GM23338 (cell line): Measurements from ENCODE around the gene C5orf47. TPM values are rescaled to one million over a fixed set of nuclear protein-coding genes. Genes with fewer than 3 reads are reported as not detected.

Experiments
- ATAC-seq: fragments of 200-7000 bp; cut with Tn5 transposase; 3 replicates; pipeline ENCODE4 v1.9.1; 2020
- DNase-seq: peaks from one replicate; pipeline ENCODE4 v3.0.0-alpha.2; 2015; ENCODE audit warnings: low spot score
- H2AFZ ChIP-seq: fragments of 200-600 bp; sonication (generic); 2 replicates; pipeline ENCODE4 v1.8.0; 2016; ENCODE audit warnings: antibody characterized with exemption, mild to moderate bottlenecking, moderate library complexity
- H3F3A ChIP-seq: fragments of 200-600 bp; sonication (generic); replicated peaks from 2 replicates; pipeline ENCODE4 v1.8.0; 2017; ENCODE audit warnings: antibody characterized with exemption, mixed run types, low read depth
- H3K27ac ChIP-seq: fragments of 200-600 bp; sonication (generic); 2 replicates; pipeline ENCODE4 v1.6.1; 2016; ENCODE audit warnings: low read depth
- H3K27me3 ChIP-seq: fragments of 200-600 bp; sonication (generic); 2 replicates; pipeline ENCODE4 v1.8.0; 2016; ENCODE audit warnings: mild to moderate bottlenecking, mixed run types, moderate library complexity; ENCODE audit not compliant: insufficient read depth
- H3K36me3 ChIP-seq: fragments of 200-600 bp; sonication (generic); 2 replicates; pipeline ENCODE4 v1.8.0; 2016; ENCODE audit warnings: mild to moderate bottlenecking; ENCODE audit not compliant: insufficient read depth
- H3K4me1 ChIP-seq: fragments of 200-600 bp; sonication (generic); 2 replicates; pipeline ENCODE4 v1.8.0; 2016; ENCODE audit warnings: mild to moderate bottlenecking, moderate library complexity; ENCODE audit not compliant: insufficient read depth
- H3K4me2 ChIP-seq: fragments of 200-600 bp; sonication (generic); 2 replicates; pipeline ENCODE4 v1.7.1; 2017; ENCODE audit warnings: mixed run types
- H3K4me3 ChIP-seq: fragments of 200-600 bp; sonication (generic); 2 replicates; pipeline ENCODE4 v1.6.1; 2016; ENCODE audit warnings: mixed run types
- H3K79me2 ChIP-seq: fragments of 200-600 bp; sonication (generic); replicated peaks from 2 replicates; pipeline ENCODE4 v1.8.0; 2017; ENCODE audit warnings: mild to moderate bottlenecking; ENCODE audit not compliant: insufficient read depth
- H3K9me2 ChIP-seq: fragments of 200-600 bp; sonication (generic); 2 replicates; pipeline ENCODE4 v1.8.0; 2017; ENCODE audit not compliant: insufficient read depth
- H4K20me1 ChIP-seq: fragments of 200-600 bp; sonication (generic); replicated peaks from 2 replicates; pipeline ENCODE4 v1.8.0; 2017; ENCODE audit warnings: mild to moderate bottlenecking; ENCODE audit not compliant: insufficient read depth
- H3K27ac Mint-ChIP-seq: 2 replicates; pipeline ENCODE4 v1.8.0; 2020; ENCODE audit warnings: inconsistent platforms, mild to moderate bottlenecking, moderate library complexity, mixed read lengths
- H3K27me3 Mint-ChIP-seq: 3 replicates; pipeline ENCODE4 v1.8.0; 2022; ENCODE audit warnings: low read depth, mild to moderate bottlenecking, moderate library complexity, mixed read lengths, inconsistent platforms; ENCODE audit not compliant: insufficient read depth, poor library complexity
- H3K36me3 Mint-ChIP-seq: 3 replicates; pipeline ENCODE4 v1.8.0; 2021; ENCODE audit warnings: low read depth, mild to moderate bottlenecking, inconsistent platforms, moderate library complexity, mixed read lengths
- H3K4me1 Mint-ChIP-seq: 3 replicates; pipeline ENCODE4 v1.8.0; 2020; ENCODE audit warnings: mild to moderate bottlenecking, inconsistent platforms, mixed read lengths
- H3K4me3 Mint-ChIP-seq: 3 replicates; pipeline ENCODE4 v1.8.0; 2021; ENCODE audit warnings: moderate library complexity, mild to moderate bottlenecking, inconsistent platforms, mixed read lengths
- H3K9me3 Mint-ChIP-seq: 3 replicates; pipeline ENCODE4 v1.8.0; 2020; ENCODE audit warnings: moderate library complexity, mild to moderate bottlenecking, inconsistent platforms, mixed read lengths
- CREB1 ChIP-seq: fragments of 250-450 bp; sonication (Bioruptor Pico); IDR thresholded peaks from 2 replicates; pipeline ENCODE4 v1.5.0; 2020; ENCODE audit warnings: low read depth, mild to moderate bottlenecking, moderate library complexity
- EZH2 ChIP-seq: fragments of 200-600 bp; sonication (generic); IDR thresholded peaks from one replicate; pipeline ENCODE4 v1.8.0; 2017; ENCODE audit warnings: antibody characterized with exemption, mild to moderate bottlenecking, low read depth; ENCODE audit not compliant: unreplicated experiment
- JUNB ChIP-seq: IDR thresholded peaks from one replicate; pipeline ENCODE4 v1.6.1; 2016; ENCODE audit warnings: antibody characterized with exemption; ENCODE audit not compliant: unreplicated experiment
- NANOG ChIP-seq: IDR thresholded peaks from 2 replicates; pipeline ENCODE4 v1.6.1; 2016; ENCODE audit warnings: antibody characterized with exemption, borderline replicate concordance
- STAT1 ChIP-seq: IDR thresholded peaks from one replicate; pipeline ENCODE4 v1.6.1; 2016; ENCODE audit warnings: antibody characterized with exemption; ENCODE audit not compliant: unreplicated experiment
- ZNF114 ChIP-seq: fragments of 250-450 bp; sonication (Bioruptor Pico); IDR thresholded peaks from 2 replicates; pipeline ENCODE4 v1.5.0; 2020; ENCODE audit warnings: mild to moderate bottlenecking, moderate library complexity
- ZNF331 ChIP-seq: fragments of 250-450 bp; sonication (Bioruptor Pico); IDR thresholded peaks from 2 replicates; pipeline ENCODE4 v1.5.0; 2020; ENCODE audit warnings: low read depth, mild to moderate bottlenecking, moderate library complexity
- polyA plus RNA-seq: library from polyadenylated mRNA; unstranded; fragments of >200 nt; fragmentation: Nextera tagmentation; extraction: Ambion mirVana; gene quantifications from 2 replicates; pipeline ENCODE4 v1.2.1, GENCODE V29; 2016
- total RNA-seq: library from RNA; depleted of rRNA; stranded (reverse); fragments of >200 nt; shearing (Covaris generic); gene quantifications from 2 replicates; pipeline ENCODE4 v1.2.3, GENCODE V29; 2014
- TF ChIP-seq, protein P1 (sequence below): fragments of 250-450 bp; sonication (Bioruptor Pico); IDR thresholded peaks from 2 replicates; pipeline ENCODE4 v1.5.0; 2020; ENCODE audit warnings: mild to moderate bottlenecking, moderate library complexity
- TF ChIP-seq, protein P2 (sequence below): IDR thresholded peaks from 2 replicates; pipeline ENCODE4 v1.6.1; 2016; ENCODE audit warnings: antibody characterized with exemption
- TF ChIP-seq, protein P3 (sequence below), 2 experiments: fragments of 200-600 bp in 1 of 2; sonication (generic) in 1 of 2; conservative IDR thresholded peaks; 2 replicates each; pipeline versions ENCODE4 v1.5.1 to v1.6.1; 2016 to 2017; ENCODE audit warnings: antibody characterized with exemption in 2 of 2, low read depth in 2 of 2, mild to moderate bottlenecking in 2 of 2, moderate library complexity in 1 of 2

C5orf47 gene
- total and polyA plus RNA-seq, 2 experiments from 2014 or later: 0.63 to 1.1 TPM

DNA sequence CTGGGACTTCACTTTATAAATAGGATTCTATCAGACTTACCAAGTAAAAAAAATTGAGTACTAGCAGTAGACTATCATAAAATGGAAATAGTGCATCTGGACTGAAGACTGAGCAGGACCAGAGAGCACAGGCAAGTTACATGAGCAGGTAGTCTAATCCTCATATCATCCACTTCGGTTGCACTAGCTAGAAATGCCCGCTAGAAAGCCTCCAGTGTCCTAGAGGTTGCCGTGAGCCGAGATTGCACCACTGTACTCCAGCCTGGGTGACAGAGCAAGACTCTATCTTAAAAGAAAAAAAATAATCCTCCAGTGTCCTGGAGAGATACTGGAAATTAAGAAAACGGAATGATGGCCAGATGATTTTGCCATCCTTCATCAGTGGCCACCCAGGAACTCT, 20.0 kb downstream of the C5orf47 start:
- ATAC-seq (no peak), DNase-seq (no peak)
- Histone ChIP-seq H2AFZ (no peak overlapping the region), H3K79me2 (no peaks in the 10 kb centered on the region), H3K4me3 (no peak overlapping the region), H3K4me1 (no peaks in the 10 kb centered on the region), H3K36me3 (no peaks in the 10 kb centered on the region), H3K27me3 (no peaks in the 10 kb centered on the region), H3K27ac (no peak overlapping the region), H3K9me2 (no peaks in the 10 kb centered on the region), H4K20me1 (no peaks in the 10 kb centered on the region), H3K4me2 (no peak overlapping the region), H3F3A (no peaks in the 10 kb centered on the region)
- Mint-ChIP-seq H3K9me3 (peaks cover 3% of the 10 kb centered on the region; the same call in 1 of the 3 replicates), H3K36me3 (no peaks in the 10 kb centered on the region), H3K4me3 (no peak overlapping the region), H3K27ac (no peak overlapping the region), H3K27me3 (no peaks in the 10 kb centered on the region), H3K4me1 (no peaks in the 10 kb centered on the region)
- TF ChIP-seq CREB1 (CRISPR knock-in tag) (no peak), JUNB (no peak), EZH2 (no peak)

DNA sequence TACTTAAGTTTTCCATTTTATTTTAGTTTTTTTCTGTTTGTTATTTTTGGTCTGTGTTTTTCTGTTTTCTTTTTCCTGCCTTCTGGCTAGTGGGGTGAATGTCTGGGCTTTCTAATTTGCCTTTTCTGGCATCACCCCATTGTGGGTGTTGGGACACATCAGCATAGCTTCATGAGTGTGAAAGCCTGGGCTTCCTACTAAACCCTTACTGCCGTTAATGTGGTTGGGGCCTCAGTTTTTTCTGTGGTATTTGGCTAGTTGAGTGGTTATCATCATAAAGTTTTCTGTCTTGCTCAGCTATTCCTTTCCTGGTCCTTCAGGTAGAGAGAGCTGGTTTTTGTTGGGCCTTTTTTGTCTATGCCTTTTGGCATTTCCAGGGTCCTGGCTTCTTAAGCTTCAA, 21.4 kb downstream of the C5orf47 start:
- no peaks in the 10 kb centered on the region for H3K36me3 Mint-ChIP-seq
- H2AFZ ChIP-seq: no peak overlapping the region
- no peak overlapping the region for H3K4me2 ChIP-seq
- no peaks in the 10 kb centered on the region for H3K4me1 ChIP-seq
- DNase-seq (no peak), ATAC-seq (no peak)
- H3K36me3 ChIP-seq: no peaks in the 10 kb centered on the region
- H3K27me3 Mint-ChIP-seq: no peaks in the 10 kb centered on the region
- no peaks in the 10 kb centered on the region for H3F3A ChIP-seq
- H3K4me3 Mint-ChIP-seq: no peak overlapping the region
- no peak overlapping the region for H3K27ac Mint-ChIP-seq
- no peaks in the 10 kb centered on the region for H3K79me2 ChIP-seq
- peaks cover 8% of the 10 kb centered on the region; the same call in 2 of the 3 replicates for H3K9me3 Mint-ChIP-seq
- H3K9me2 ChIP-seq: no peaks in the 10 kb centered on the region
- no peak overlapping the region for H3K27ac ChIP-seq
- no peaks in the 10 kb centered on the region for H4K20me1 ChIP-seq
- H3K27me3 ChIP-seq: no peaks in the 10 kb centered on the region
- no peaks in the 10 kb centered on the region for H3K4me1 Mint-ChIP-seq
- no peak overlapping the region for H3K4me3 ChIP-seq
- no peak for TF ChIP-seq ZNF114 (CRISPR knock-in tag)
- TF ChIP-seq, protein P1, sequence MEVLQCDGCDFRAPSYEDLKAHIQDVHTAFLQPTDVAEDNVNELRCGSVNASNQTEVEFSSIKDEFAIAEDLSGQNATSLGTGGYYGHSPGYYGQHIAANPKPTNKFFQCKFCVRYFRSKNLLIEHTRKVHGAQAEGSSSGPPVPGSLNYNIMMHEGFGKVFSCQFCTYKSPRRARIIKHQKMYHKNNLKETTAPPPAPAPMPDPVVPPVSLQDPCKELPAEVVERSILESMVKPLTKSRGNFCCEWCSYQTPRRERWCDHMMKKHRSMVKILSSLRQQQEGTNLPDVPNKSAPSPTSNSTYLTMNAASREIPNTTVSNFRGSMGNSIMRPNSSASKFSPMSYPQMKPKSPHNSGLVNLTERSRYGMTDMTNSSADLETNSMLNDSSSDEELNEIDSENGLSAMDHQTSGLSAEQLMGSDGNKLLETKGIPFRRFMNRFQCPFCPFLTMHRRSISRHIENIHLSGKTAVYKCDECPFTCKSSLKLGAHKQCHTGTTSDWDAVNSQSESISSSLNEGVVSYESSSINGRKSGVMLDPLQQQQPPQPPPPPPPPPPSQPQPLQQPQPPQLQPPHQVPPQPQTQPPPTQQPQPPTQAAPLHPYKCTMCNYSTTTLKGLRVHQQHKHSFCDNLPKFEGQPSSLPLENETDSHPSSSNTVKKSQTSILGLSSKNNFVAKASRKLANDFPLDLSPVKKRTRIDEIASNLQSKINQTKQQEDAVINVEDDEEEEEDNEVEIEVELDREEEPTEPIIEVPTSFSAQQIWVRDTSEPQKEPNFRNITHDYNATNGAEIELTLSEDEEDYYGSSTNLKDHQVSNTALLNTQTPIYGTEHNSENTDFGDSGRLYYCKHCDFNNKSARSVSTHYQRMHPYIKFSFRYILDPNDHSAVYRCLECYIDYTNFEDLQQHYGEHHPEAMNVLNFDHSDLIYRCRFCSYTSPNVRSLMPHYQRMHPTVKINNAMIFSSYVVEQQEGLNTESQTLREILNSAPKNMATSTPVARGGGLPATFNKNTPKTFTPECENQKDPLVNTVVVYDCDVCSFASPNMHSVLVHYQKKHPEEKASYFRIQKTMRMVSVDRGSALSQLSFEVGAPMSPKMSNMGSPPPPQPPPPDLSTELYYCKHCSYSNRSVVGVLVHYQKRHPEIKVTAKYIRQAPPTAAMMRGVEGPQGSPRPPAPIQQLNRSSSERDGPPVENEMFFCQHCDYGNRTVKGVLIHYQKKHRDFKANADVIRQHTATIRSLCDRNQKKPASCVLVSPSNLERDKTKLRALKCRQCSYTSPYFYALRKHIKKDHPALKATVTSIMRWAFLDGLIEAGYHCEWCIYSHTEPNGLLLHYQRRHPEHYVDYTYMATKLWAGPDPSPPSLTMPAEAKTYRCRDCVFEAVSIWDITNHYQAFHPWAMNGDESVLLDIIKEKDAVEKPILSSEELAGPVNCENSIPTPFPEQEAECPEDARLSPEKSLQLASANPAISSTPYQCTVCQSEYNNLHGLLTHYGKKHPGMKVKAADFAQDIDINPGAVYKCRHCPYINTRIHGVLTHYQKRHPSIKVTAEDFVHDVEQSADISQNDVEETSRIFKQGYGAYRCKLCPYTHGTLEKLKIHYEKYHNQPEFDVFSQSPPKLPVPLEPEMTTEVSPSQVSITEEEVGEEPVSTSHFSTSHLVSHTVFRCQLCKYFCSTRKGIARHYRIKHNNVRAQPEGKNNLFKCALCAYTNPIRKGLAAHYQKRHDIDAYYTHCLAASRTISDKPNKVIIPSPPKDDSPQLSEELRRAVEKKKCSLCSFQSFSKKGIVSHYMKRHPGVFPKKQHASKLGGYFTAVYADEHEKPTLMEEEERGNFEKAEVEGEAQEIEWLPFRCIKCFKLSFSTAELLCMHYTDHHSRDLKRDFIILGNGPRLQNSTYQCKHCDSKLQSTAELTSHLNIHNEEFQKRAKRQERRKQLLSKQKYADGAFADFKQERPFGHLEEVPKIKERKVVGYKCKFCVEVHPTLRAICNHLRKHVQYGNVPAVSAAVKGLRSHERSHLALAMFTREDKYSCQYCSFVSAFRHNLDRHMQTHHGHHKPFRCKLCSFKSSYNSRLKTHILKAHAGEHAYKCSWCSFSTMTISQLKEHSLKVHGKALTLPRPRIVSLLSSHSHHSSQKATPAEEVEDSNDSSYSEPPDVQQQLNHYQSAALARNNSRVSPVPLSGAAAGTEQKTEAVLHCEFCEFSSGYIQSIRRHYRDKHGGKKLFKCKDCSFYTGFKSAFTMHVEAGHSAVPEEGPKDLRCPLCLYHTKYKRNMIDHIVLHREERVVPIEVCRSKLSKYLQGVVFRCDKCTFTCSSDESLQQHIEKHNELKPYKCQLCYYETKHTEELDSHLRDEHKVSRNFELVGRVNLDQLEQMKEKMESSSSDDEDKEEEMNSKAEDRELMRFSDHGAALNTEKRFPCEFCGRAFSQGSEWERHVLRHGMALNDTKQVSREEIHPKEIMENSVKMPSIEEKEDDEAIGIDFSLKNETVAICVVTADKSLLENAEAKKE (CRISPR knock-in tag): no peak
- TF ChIP-seq ZNF331 (CRISPR knock-in tag): no peak
- no peak for TF ChIP-seq NANOG
- TF ChIP-seq, protein P2, sequence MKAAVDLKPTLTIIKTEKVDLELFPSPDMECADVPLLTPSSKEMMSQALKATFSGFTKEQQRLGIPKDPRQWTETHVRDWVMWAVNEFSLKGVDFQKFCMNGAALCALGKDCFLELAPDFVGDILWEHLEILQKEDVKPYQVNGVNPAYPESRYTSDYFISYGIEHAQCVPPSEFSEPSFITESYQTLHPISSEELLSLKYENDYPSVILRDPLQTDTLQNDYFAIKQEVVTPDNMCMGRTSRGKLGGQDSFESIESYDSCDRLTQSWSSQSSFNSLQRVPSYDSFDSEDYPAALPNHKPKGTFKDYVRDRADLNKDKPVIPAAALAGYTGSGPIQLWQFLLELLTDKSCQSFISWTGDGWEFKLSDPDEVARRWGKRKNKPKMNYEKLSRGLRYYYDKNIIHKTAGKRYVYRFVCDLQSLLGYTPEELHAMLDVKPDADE: no peak
- no peak for TF ChIP-seq EZH2
- TF ChIP-seq, protein P3, sequence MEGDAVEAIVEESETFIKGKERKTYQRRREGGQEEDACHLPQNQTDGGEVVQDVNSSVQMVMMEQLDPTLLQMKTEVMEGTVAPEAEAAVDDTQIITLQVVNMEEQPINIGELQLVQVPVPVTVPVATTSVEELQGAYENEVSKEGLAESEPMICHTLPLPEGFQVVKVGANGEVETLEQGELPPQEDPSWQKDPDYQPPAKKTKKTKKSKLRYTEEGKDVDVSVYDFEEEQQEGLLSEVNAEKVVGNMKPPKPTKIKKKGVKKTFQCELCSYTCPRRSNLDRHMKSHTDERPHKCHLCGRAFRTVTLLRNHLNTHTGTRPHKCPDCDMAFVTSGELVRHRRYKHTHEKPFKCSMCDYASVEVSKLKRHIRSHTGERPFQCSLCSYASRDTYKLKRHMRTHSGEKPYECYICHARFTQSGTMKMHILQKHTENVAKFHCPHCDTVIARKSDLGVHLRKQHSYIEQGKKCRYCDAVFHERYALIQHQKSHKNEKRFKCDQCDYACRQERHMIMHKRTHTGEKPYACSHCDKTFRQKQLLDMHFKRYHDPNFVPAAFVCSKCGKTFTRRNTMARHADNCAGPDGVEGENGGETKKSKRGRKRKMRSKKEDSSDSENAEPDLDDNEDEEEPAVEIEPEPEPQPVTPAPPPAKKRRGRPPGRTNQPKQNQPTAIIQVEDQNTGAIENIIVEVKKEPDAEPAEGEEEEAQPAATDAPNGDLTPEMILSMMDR (conservative IDR thresholded peaks at IDR 0.05; ENCODE audit: low read depth in 2 of 2): no peak
- no peak for TF ChIP-seq STAT1
